ENCODE measurements around the gene GAPT. TPM values are rescaled to one million over a fixed set of nuclear protein-coding genes. Genes with fewer than 3 reads are reported as not detected.

Gene GAPT
- total RNA-seq = 1 to 10 TPM in 1 of 4 donors, under 1 TPM in 2, not detected in 1; 0.09 to 2.9 (median 0.18) TPM

GRCh38 chr5:58491216-58491892, at the start of gene GAPT:
TSS of gene GAPT (plus strand) at chr5:58491435. CDS start at chr5:58494537, 3,102 bp downstream.
- Histone ChIP-seq H3K9me3 (no peaks in the 10 kb centered on the region), H3K4me1 (no peaks in the 10 kb centered on the region), H3K36me3 (no peaks in the 10 kb centered on the region), H3K4me3 (no peak within 1 kb of the TSS), H3K27me3 (peaks cover 0 to 7% (median 0%) of the 10 kb centered on the region in 4 donors), H3K27ac (no peak within 1 kb of the TSS)
- intact Hi-C loops (cut with DNase I) = no loop called here
- WGBS, 2 donors = 60 to 66% methylated on average over 6 of the region's 6 CpGs
- DNase-seq = no peak
- TF ChIP-seq CTCF (IDR thresholded peaks at IDR 0.05) (no peak), POLR2A (IDR thresholded peaks at IDR 0.05) (no peak)

GRCh38 chr5:58444805-58445204, 46.4 kb upstream of the GAPT start:
- peaks cover 0 to 13% (median 0%) of the 10 kb centered on the region in 3 donors for H3K4me1 ChIP-seq
- H3K27ac ChIP-seq = peak overlapping the region in 2 of 4 donors; percentile 27 to 39
- no peak for TF ChIP-seq POLR2A (IDR thresholded peaks at IDR 0.05)
- no peak for TF ChIP-seq CTCF (IDR thresholded peaks at IDR 0.05)
- H3K9me3 ChIP-seq = no peaks in the 10 kb centered on the region
- no peak for DNase-seq
- H3K4me3 ChIP-seq = no peak overlapping the region
- intact Hi-C loops (cut with DNase I) = no loop called here
- no peaks in the 10 kb centered on the region for H3K27me3 ChIP-seq
- H3K36me3 ChIP-seq = no peaks in the 10 kb centered on the region

GRCh38 chr5:58446024-58446423, 45.2 kb upstream of the GAPT start:
- no peaks in the 10 kb centered on the region for H3K9me3 ChIP-seq
- peaks cover 0 to 13% (median 0%) of the 10 kb centered on the region in 3 donors for H3K4me1 ChIP-seq
- H3K36me3 ChIP-seq = no peaks in the 10 kb centered on the region
- H3K4me3 ChIP-seq = no peak overlapping the region
- intact Hi-C loops (cut with DNase I) = no loop called here
- TF ChIP-seq POLR2A (IDR thresholded peaks at IDR 0.05) (no peak), CTCF (IDR thresholded peaks at IDR 0.05) (no peak)
- no peak overlapping the region for H3K27ac ChIP-seq
- no peak for DNase-seq
- H3K27me3 ChIP-seq = no peaks in the 10 kb centered on the region
- WGBS, 2 donors = 90 to 95% methylated on average over 8 to 10 of the region's 10 CpGs

GRCh38 chr5:58447226-58447625, 44.0 kb upstream of the GAPT start:
- Histone ChIP-seq H3K9me3 (no peaks in the 10 kb centered on the region), H3K27ac (no peak overlapping the region), H3K27me3 (no peaks in the 10 kb centered on the region), H3K4me1 (peaks cover 0 to 18% (median 0%) of the 10 kb centered on the region in 3 donors), H3K36me3 (no peaks in the 10 kb centered on the region), H3K4me3 (no peak overlapping the region)
- no peak for TF ChIP-seq POLR2A (IDR thresholded peaks at IDR 0.05)
- TF ChIP-seq CTCF (IDR thresholded peaks at IDR 0.05) = no peak
- WGBS, 2 donors = 62 to 80% methylated on average over 1 to 2 of the region's 2 CpGs
- no peak for DNase-seq
- intact Hi-C loops (cut with DNase I) = no loop called here

- Histone ChIP-seq H3K4me3 (no peak overlapping the region), H3K4me1 (peaks cover 7 to 41% (median 10%) of the 10 kb centered on the region in 3 donors), H3K36me3 (peaks cover 3 to 13% (median 7%) of the 10 kb centered on the region in 3 donors), H3K27ac (no peak overlapping the region), H3K27me3 (no peaks in the 10 kb centered on the region), H3K9me3 (no peaks in the 10 kb centered on the region)
- WGBS, 2 donors = 72 to 76% methylated on average over 3 of the region's 3 CpGs
- TF ChIP-seq CTCF (IDR thresholded peaks at IDR 0.05) (no peak), POLR2A (IDR thresholded peaks at IDR 0.05) (no peak)
- intact Hi-C loops (cut with DNase I) = no loop called here
- DNase-seq = no peak
Measured at GRCh38 chr5:58450018-58450417, 41.2 kb upstream of the GAPT start.

Data from esophagus squamous epithelium (tissue), 5 donors.